KOPT-K1 (cell line): ENCODE measurements around the gene TMEM61.

Experiments used
- H3K27ac ChIP-seq: fragments of 200-600 bp; sonication (generic); 2 replicates; pipeline ENCODE4 v1.5.1; 2016; ENCODE audit warnings: antibody characterized with exemption, mild to moderate bottlenecking, low read depth, low read length; ENCODE audit not compliant: poor library complexity, severe bottlenecking
- H3K36me3 ChIP-seq: fragments of 200-600 bp; sonication (generic); 2 replicates; pipeline ENCODE4 v1.5.1; 2017; ENCODE audit warnings: antibody characterized with exemption, mild to moderate bottlenecking, low read length, moderate library complexity; ENCODE audit not compliant: insufficient read depth
- H3K9me3 ChIP-seq: fragments of 200-600 bp; sonication (generic); 2 replicates; pipeline ENCODE4 v1.5.1; 2017; ENCODE audit warnings: antibody characterized with exemption, low read length, mild to moderate bottlenecking; ENCODE audit not compliant: insufficient read depth, poor library complexity, severe bottlenecking

Gene TMEM61

GRCh38 chr1:54973205-54973921 lies 7.1 kb upstream of the TMEM61 start:
- Histone ChIP-seq H3K9me3 (no peaks in the 10 kb centered on the region), H3K27ac (no peak overlapping the region), H3K36me3 (no peaks in the 10 kb centered on the region)

DNA sequence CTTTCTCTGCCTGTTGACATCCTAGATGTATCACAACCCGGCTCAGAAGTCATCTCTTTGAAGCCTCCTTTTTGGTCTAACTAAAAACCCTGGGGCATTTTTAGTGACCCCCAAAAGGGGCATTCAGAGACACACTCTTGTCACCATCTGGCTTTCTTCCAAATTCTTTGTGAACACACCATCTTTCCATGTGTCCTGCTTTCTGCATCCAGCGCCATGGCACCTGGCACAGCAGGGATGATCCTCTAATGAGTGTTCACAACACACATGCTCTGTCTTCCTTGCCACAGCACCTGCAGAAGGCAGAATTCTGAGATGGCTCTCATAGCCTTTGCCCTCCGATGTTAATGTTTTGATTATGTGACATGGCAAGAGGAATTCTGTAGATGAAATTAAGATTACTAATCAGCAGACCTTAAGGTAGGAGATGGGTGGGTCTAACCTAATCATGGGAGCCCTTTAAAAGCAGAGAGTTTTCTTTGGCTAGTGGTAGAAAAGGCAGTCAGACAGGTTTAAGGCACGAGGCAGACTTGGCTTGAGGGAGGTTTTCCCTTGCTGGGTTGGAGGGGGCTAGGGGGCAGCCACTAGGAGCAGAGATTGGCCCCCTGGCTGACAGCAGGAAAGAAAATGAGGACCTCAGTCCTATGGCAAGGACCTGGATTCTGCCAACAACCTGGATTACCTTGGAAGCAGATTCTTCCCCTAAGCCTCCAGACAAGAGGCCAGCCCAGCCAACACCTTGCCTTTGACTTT lies 4.9 kb upstream of the TMEM61 start:
- Histone ChIP-seq H3K36me3 (no peaks in the 10 kb centered on the region), H3K9me3 (no peaks in the 10 kb centered on the region), H3K27ac (no peak overlapping the region)

DNA sequence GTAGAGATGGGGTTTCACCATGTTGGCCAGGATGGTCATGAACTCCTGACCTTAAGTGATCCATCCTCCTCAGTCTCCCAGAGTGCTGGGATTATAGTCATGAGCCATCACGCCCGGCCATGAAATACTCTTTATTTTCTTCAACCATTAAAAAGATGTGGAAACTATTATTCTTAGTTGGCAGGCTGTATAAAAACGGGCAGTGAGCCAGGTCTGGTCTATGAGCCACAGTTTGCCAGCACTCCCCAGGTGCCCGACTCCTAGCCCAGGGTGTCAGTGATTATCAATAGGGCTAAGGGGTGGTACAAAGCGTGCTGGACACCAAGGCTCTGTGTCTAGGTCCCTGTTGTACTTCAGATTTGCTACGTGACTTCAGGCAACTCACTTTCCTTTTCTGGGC lies 3.7 kb upstream of the TMEM61 start:
- Histone ChIP-seq H3K27ac (no peak overlapping the region), H3K9me3 (no peaks in the 10 kb centered on the region), H3K36me3 (no peaks in the 10 kb centered on the region)

DNA sequence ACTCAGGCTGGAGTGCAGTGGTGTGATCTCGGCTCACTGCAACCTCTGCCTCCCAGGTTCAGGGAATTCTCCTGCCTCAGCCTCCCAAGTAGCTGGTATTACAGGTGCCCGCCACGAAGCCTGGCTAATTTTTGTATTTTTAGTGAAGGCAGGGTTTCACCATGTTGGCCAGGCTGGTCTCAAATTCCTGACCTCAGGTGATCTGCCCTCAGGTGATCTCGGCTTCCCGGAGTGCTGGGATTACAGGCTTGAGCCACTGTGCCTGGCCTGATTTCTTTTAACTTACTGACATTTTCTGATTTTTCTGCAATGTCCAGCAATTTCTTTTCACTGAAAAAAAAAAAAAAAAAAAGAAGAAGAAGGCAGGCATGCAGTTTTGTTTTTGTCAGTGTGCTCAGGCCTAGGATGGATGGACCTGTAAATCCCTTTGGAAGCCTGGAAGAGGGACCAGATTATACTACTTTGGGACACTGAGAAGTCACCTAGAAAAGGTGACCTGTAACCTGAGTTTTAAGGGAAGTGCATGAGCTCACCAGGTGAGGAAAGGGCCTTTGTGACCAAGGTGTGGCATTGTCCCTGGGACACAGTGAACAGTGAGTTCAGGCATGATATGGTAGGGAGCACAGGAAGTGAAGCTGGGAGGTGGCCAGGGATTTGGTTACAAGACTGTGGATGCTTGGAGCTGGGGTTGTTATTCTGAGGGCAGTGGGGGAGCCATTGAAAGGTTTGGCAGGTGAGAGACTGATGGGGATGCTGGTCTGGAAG lies 2.7 kb upstream of the TMEM61 start:
- Histone ChIP-seq H3K36me3 (no peaks in the 10 kb centered on the region), H3K27ac (no peak overlapping the region)

DNA sequence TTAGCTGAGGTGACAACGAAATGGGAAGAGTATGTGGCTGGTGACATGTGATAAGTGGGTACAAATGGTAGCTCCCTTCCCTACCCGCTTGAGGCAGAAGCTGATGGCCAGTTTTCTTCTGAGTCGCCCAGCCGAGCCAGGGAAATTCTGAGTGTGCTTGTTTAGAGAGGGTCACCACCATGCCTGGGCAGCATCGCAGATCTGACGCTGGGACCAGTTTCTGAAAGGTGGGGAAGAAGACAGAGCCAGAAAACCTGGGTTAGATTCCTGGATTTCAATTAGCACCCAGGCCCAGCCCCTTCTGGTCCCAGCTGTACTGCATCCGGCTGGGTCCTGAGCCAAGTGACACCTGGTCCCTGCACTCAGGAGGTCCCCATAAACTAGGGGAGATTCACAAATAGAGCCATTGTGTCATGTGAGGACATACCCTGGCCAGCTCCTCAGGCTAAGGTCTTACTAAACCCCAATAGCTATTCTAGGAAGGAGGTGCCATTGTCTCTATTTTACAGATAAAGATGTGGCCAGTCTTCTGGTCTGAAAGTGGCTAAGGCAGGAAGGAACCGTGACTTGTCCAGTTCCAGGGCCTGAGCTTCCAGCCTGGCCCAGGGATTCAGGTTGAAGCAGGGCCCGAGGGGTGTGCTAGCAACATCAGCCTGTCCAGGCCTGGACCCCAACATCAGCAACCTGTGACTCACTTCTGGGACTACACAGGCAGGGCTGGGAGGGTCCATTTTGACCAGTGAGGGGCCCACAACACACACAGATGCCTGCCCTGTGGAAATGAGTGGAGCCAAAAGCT lies 1.7 kb upstream of the TMEM61 start:
- H3K36me3 ChIP-seq: no peaks in the 10 kb centered on the region
- H3K27ac ChIP-seq: no peak overlapping the region
- H3K9me3 ChIP-seq: no peaks in the 10 kb centered on the region

More for the DNA sequence above, 2.7 kb upstream of the TMEM61 start:
- H3K9me3 ChIP-seq: no peaks in the 10 kb centered on the region

DNA sequence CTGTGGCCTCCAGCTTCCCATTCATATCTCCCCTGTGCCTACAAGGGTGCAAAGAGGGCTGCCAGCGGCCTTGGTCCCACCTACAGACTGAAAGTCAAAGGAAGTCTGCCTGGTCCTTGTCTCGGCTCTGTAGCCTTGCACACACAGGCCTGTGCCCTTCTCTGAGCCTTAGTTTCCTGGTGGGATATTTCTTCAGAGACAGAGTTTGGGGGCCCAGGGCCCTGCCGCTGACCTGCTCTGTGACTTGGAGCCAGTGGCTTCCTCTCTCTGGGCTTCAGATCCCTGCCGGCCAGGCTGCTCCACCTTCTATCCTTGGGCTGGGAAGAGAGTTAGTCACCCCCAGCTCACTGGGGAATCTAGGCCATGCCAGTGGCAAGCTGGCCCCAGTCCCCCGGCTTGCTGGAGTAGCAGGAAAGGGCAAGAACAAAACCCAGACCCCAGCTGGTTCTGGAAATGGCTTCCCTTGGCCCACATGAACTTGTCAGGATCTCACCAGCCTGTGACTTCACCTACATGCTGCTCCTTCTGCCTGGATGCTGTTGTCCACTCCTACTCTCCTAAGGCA lies 1.0 kb upstream of the TMEM61 start:
- Histone ChIP-seq H3K9me3 (no peaks in the 10 kb centered on the region), H3K27ac (no peak overlapping the region), H3K36me3 (no peaks in the 10 kb centered on the region)

GRCh38 chr1:54980046-54980527 lies 341 bp upstream of the TMEM61 start:
- Histone ChIP-seq H3K36me3 (no peaks in the 10 kb centered on the region), H3K27ac (no peak overlapping the region), H3K9me3 (no peaks in the 10 kb centered on the region)

GRCh38 chr1:54981466-54981865 lies 1.0 kb downstream of the TMEM61 start:
- Histone ChIP-seq H3K27ac (no peak overlapping the region), H3K9me3 (no peaks in the 10 kb centered on the region), H3K36me3 (no peaks in the 10 kb centered on the region)

- H3K36me3 ChIP-seq: no peaks in the 10 kb centered on the region
These were observed 2.3 kb downstream of the TMEM61 start for GRCh38 chr1:54982739-54983138.

GRCh38 chr1:54984131-54984842 lies 3.9 kb downstream of the TMEM61 start:
- Histone ChIP-seq H3K36me3 (no peaks in the 10 kb centered on the region), H3K9me3 (no peaks in the 10 kb centered on the region), H3K27ac (no peak overlapping the region)

More at GRCh38 chr1:54982739-54983138, 2.3 kb downstream of the TMEM61 start:
- Histone ChIP-seq H3K27ac (no peak overlapping the region), H3K9me3 (no peaks in the 10 kb centered on the region)

- Histone ChIP-seq H3K9me3 (no peaks in the 10 kb centered on the region), H3K36me3 (no peaks in the 10 kb centered on the region), H3K27ac (no peak overlapping the region)
These were observed 5.1 kb downstream of the TMEM61 start for GRCh38 chr1:54985556-54985955.

GRCh38 chr1:54986025-54986424 lies 5.6 kb downstream of the TMEM61 start:
- Histone ChIP-seq H3K9me3 (no peaks in the 10 kb centered on the region), H3K27ac (no peak overlapping the region), H3K36me3 (no peaks in the 10 kb centered on the region)

- Histone ChIP-seq H3K9me3 (no peaks in the 10 kb centered on the region), H3K27ac (no peak overlapping the region), H3K36me3 (no peaks in the 10 kb centered on the region)
These were observed 6.1 kb downstream of the TMEM61 start for GRCh38 chr1:54986533-54986932.

GRCh38 chr1:54987427-54987826 lies 7.0 kb downstream of the TMEM61 start:
- Histone ChIP-seq H3K9me3 (no peaks in the 10 kb centered on the region), H3K36me3 (no peaks in the 10 kb centered on the region), H3K27ac (no peak overlapping the region)
